GM12892 (cell line): ENCODE measurements around the gene VAV1.
"Not testable (repeated sequence)": the region's sequence is repeated elsewhere in the genome, so short reads cannot be mapped to it uniquely, and the experiment has no call there.

Experiments
- DNase-seq: peaks from one replicate; pipeline ENCODE4 v3.0.0; 2011; ENCODE audit not compliant: insufficient read length
- FAIRE-seq: peaks from 2 replicates; lab custom pipeline; 2011; peaks lifted over from hg19 to GRCh38; lab: Jason Lieb, UNC
- POLR2A ChIP-seq: IDR thresholded peaks from 2 replicates; pipeline ENCODE4 v1.6.1; 2011; ENCODE audit warnings: low read depth, low read length, control low read depth
- POLR2AphosphoS5 ChIP-seq: IDR thresholded peaks from 2 replicates; pipeline ENCODE4 v1.6.1; 2011; ENCODE audit warnings: low read depth, low read length, control low read depth
- TAF1 ChIP-seq: IDR thresholded peaks from 2 replicates; pipeline ENCODE4 v1.6.1; 2011; ENCODE audit warnings: low read depth, mild to moderate bottlenecking, control low read depth, low read length, borderline replicate concordance

Gene VAV1

GRCh38 chr19:6739390-6739882 lies 33.1 kb upstream of the VAV1 start, which contains the start of gene TRIP10:
TRIP10 (plus strand) TSS chr19:6739680; CDS start chr19:6739762, 82 bp downstream.
- FAIRE-seq, result peak; percentile 70

GRCh38 chr19:6739883-6740588 lies 32.5 kb upstream of the VAV1 start:
- TF ChIP-seq POLR2AphosphoS5, result no peak
- no peak for TF ChIP-seq TAF1
- no peak for TF ChIP-seq POLR2A
- FAIRE-seq, result peak; percentile 9
- DNase-seq, result no peak

More at GRCh38 chr19:6739390-6739882, 33.1 kb upstream of the VAV1 start, which contains the start of gene TRIP10:
- DNase-seq, result peak; percentile 87
- no peak for TF ChIP-seq POLR2AphosphoS5
- TF ChIP-seq TAF1, result no peak
- TF ChIP-seq POLR2A, result no peak

GRCh38 chr19:6740589-6741343 lies 31.7 kb upstream of the VAV1 start:
- TF ChIP-seq TAF1 (no peak), POLR2AphosphoS5 (no peak), POLR2A (no peak)
- no peak for DNase-seq
- peak; percentile 94 for FAIRE-seq

- DNase-seq (no peak), FAIRE-seq (no peak)
- no peak for TF ChIP-seq TAF1
- no peak for TF ChIP-seq POLR2A
- TF ChIP-seq POLR2AphosphoS5, result no peak
Observed at GRCh38 chr19:6743066-6743465, 29.4 kb upstream of the VAV1 start.

GRCh38 chr19:6743714-6744380 lies 28.7 kb upstream of the VAV1 start:
- no peak for TF ChIP-seq POLR2A
- no peak for TF ChIP-seq TAF1
- no peak for TF ChIP-seq POLR2AphosphoS5
- DNase-seq, result no peak
- no peak for FAIRE-seq

GRCh38 chr19:6744381-6745301 lies 27.9 kb upstream of the VAV1 start:
- no peak for FAIRE-seq
- DNase-seq, result no peak
- TF ChIP-seq TAF1, result no peak

- TF ChIP-seq TAF1, result no peak
- FAIRE-seq (no peak), DNase-seq (no peak)
Observed at GRCh38 chr19:6745965-6746364, 26.5 kb upstream of the VAV1 start.

- FAIRE-seq, DNase-seq: not testable (repeated sequence)
Observed at GRCh38 chr19:6748543-6748942, 24.0 kb upstream of the VAV1 start.

- TF ChIP-seq POLR2AphosphoS5 (no peak), POLR2A (no peak), TAF1 (no peak)
- DNase-seq, result no peak
- no peak for FAIRE-seq
Observed at GRCh38 chr19:6750062-6750461, 22.4 kb upstream of the VAV1 start.

- no peak for DNase-seq
- TF ChIP-seq POLR2A (no peak), POLR2AphosphoS5 (no peak), TAF1 (no peak)
- FAIRE-seq, result no peak
Observed at GRCh38 chr19:6751189-6751588, 21.3 kb upstream of the VAV1 start.
